Measurements from ENCODE around the gene CCSER1. TPM values are rescaled to one million over a fixed set of nuclear protein-coding genes. Genes with fewer than 3 reads are reported as not detected.

Gene CCSER1
- polyA plus RNA-seq, 1 donor from 2014 or later: 20.8 TPM

GRCh38 chr4:90582087-90582486 is 454.9 kb downstream of the CCSER1 start:
- no peak for TF ChIP-seq MXI1 (conservative IDR thresholded peaks at IDR 0.05; ENCODE audit: poor library complexity, severe bottlenecking)
- no peak for TF ChIP-seq SMC3 (conservative IDR thresholded peaks at IDR 0.05; ENCODE audit: poor library complexity)
- no peak for TF ChIP-seq EP300 (conservative IDR thresholded peaks at IDR 0.05; ENCODE audit: poor library complexity, severe bottlenecking)
- no peak for TF ChIP-seq EZH2 (IDR thresholded peaks at IDR 0.05; ENCODE audit: borderline replicate concordance, insufficient read depth, low read length, poor library complexity, severe bottlenecking)
- no peak for TF ChIP-seq RAD21 (conservative IDR thresholded peaks at IDR 0.05)
- TF ChIP-seq POLR2AphosphoS5 (IDR thresholded peaks at IDR 0.05): no peak
- TF ChIP-seq TAF1 (IDR thresholded peaks at IDR 0.05; ENCODE audit: low read depth): no peak
- TF ChIP-seq REST (IDR thresholded peaks at IDR 0.05; ENCODE audit: borderline replicate concordance): no peak
- no peak for TF ChIP-seq CTCF (IDR thresholded peaks at IDR 0.05; ENCODE audit: poor library complexity, severe bottlenecking)
- no peaks in the 10 kb centered on the region for H3K36me3 ChIP-seq (ENCODE audit: insufficient read depth, low read length)
- H3K79me2 ChIP-seq (replicated peaks; ENCODE audit: insufficient read depth, low read length): no peaks in the 10 kb centered on the region
- no peak overlapping the region for H3K4me2 ChIP-seq (ENCODE audit: low read length)
- H3K9me2 ChIP-seq (ENCODE audit: insufficient read depth, low read length): no peaks in the 10 kb centered on the region
- H3K27me3 ChIP-seq (ENCODE audit: insufficient read depth, low read depth, low read length): no peaks in the 10 kb centered on the region
- no peaks in the 10 kb centered on the region for H3K9me3 ChIP-seq (ENCODE audit: low read length)
- H3K4me3 ChIP-seq (ENCODE audit: low read length): no peak overlapping the region
- no peak overlapping the region for H3K27ac ChIP-seq (ENCODE audit: low read length)
- H3K9ac ChIP-seq (ENCODE audit: low read length): no peak overlapping the region
- no peaks in the 10 kb centered on the region for H4K20me1 ChIP-seq (ENCODE audit: insufficient read depth)
- no peaks in the 10 kb centered on the region for H3F3A ChIP-seq (ENCODE audit: insufficient read depth, low read length, poor library complexity, severe bottlenecking)
- H2AFZ ChIP-seq (ENCODE audit: low read depth, low read length): no peak overlapping the region

- H3K4me3 ChIP-seq (ENCODE audit: low read length): no peak overlapping the region
- H2AFZ ChIP-seq (ENCODE audit: low read depth, low read length): no peak overlapping the region
- H3K9ac ChIP-seq (ENCODE audit: low read length): no peak overlapping the region
- TF ChIP-seq TAF1 (IDR thresholded peaks at IDR 0.05; ENCODE audit: low read depth): no peak
- TF ChIP-seq MXI1 (conservative IDR thresholded peaks at IDR 0.05; ENCODE audit: poor library complexity, severe bottlenecking): no peak
- H3K4me2 ChIP-seq (ENCODE audit: low read length): no peak overlapping the region
- H3K9me3 ChIP-seq (ENCODE audit: low read length): no peaks in the 10 kb centered on the region
- H3K9me2 ChIP-seq (ENCODE audit: insufficient read depth, low read length): no peaks in the 10 kb centered on the region
- no peaks in the 10 kb centered on the region for H3K36me3 ChIP-seq (ENCODE audit: insufficient read depth, low read length)
- no peaks in the 10 kb centered on the region for H3K79me2 ChIP-seq (replicated peaks; ENCODE audit: insufficient read depth, low read length)
- no peaks in the 10 kb centered on the region for H4K20me1 ChIP-seq (ENCODE audit: insufficient read depth)
- no peaks in the 10 kb centered on the region for H3F3A ChIP-seq (ENCODE audit: insufficient read depth, low read length, poor library complexity, severe bottlenecking)
- H3K27ac ChIP-seq (ENCODE audit: low read length): no peak overlapping the region
- H3K27me3 ChIP-seq (ENCODE audit: insufficient read depth, low read depth, low read length): no peaks in the 10 kb centered on the region
Measured at GRCh38 chr4:90584051-90584450, 456.9 kb downstream of the CCSER1 start.

GRCh38 chr4:90585961-90586360 is 458.8 kb downstream of the CCSER1 start:
- Histone ChIP-seq H2AFZ (ENCODE audit: low read depth, low read length) (no peak overlapping the region), H3F3A (ENCODE audit: insufficient read depth, low read length, poor library complexity, severe bottlenecking) (no peaks in the 10 kb centered on the region), H3K27ac (ENCODE audit: low read length) (no peak overlapping the region), H3K9ac (ENCODE audit: low read length) (no peak overlapping the region), H3K4me3 (ENCODE audit: low read length) (no peak overlapping the region), H3K79me2 (replicated peaks; ENCODE audit: insufficient read depth, low read length) (no peaks in the 10 kb centered on the region), H3K4me2 (ENCODE audit: low read length) (no peak overlapping the region), H4K20me1 (ENCODE audit: insufficient read depth) (no peaks in the 10 kb centered on the region), H3K9me2 (ENCODE audit: insufficient read depth, low read length) (no peaks in the 10 kb centered on the region), H3K9me3 (ENCODE audit: low read length) (no peaks in the 10 kb centered on the region), H3K36me3 (ENCODE audit: insufficient read depth, low read length) (no peaks in the 10 kb centered on the region), H3K27me3 (ENCODE audit: insufficient read depth, low read depth, low read length) (no peaks in the 10 kb centered on the region)
- no peak for TF ChIP-seq POLR2AphosphoS5 (IDR thresholded peaks at IDR 0.05)
- no peak for TF ChIP-seq EZH2 (IDR thresholded peaks at IDR 0.05; ENCODE audit: borderline replicate concordance, insufficient read depth, low read length, poor library complexity, severe bottlenecking)
- TF ChIP-seq EP300 (conservative IDR thresholded peaks at IDR 0.05; ENCODE audit: poor library complexity, severe bottlenecking): no peak
- no peak for TF ChIP-seq CTCF (IDR thresholded peaks at IDR 0.05; ENCODE audit: poor library complexity, severe bottlenecking)
- no peak for TF ChIP-seq RAD21 (conservative IDR thresholded peaks at IDR 0.05)
- no peak for TF ChIP-seq MXI1 (conservative IDR thresholded peaks at IDR 0.05; ENCODE audit: poor library complexity, severe bottlenecking)
- no peak for TF ChIP-seq REST (IDR thresholded peaks at IDR 0.05; ENCODE audit: borderline replicate concordance)
- TF ChIP-seq SMC3 (conservative IDR thresholded peaks at IDR 0.05; ENCODE audit: poor library complexity): no peak
- TF ChIP-seq TAF1 (IDR thresholded peaks at IDR 0.05; ENCODE audit: low read depth): no peak

Data from neural cell (in vitro differentiated cells).